K562 (cell line): Measurements from ENCODE around the gene PCCB. TPM values are rescaled to one million over a fixed set of nuclear protein-coding genes. Genes with fewer than 3 reads are reported as not detected.

ENCODE experiments used
- ATAC-seq: fragments of 200-7000 bp; cut with Tn5 transposase; 3 replicates; pipeline ENCODE4 v1.9.1; 2020; ENCODE audit warnings: moderate library complexity
- BruUV-seq: library from RNA; stranded (reverse); fragments of 400-500 nt; replicated peaks from 2 replicates; lab custom pipeline; 2021; lab: Mats Ljungman, UMichigan
- CTCF ChIA-PET: fragments of 300-600 bp; formaldehyde crosslinking; extraction: SDS; loops from one replicate; lab custom pipeline; 2021; ENCODE audit warnings: low intra/inter-chr PET ratio; lab: Yijun Ruan, JAX
- POLR2A ChIA-PET: fragments of 300-600, 350-650 bp; sonication (Branson Sonifier 250); formaldehyde crosslinking; extraction: SDS; loops from one replicate; lab custom pipeline; 2021; ENCODE audit warnings: antibody characterized with exemption, inconsistent platforms; lab: Yijun Ruan, JAX
- DNase-seq, 4 experiments: peaks; one replicate each; pipeline versions ENCODE4 v3.0.0 to v3.0.0-alpha.2; 2011 to 2018; ENCODE audit warnings: low spot score in 3 of 4, mixed read lengths in 3 of 4; ENCODE audit errors: extremely low read depth in 1 of 4
- FAIRE-seq: peaks from 2 replicates; lab custom pipeline; 2011; peaks lifted over from hg19 to GRCh38; lab: Jason Lieb, UNC
- H2AFZ ChIP-seq: 2 replicates; pipeline ENCODE4 v1.6.0; 2011; ENCODE audit warnings: low read depth, low read length, control low read depth, inconsistent platforms
- H3K27ac ChIP-seq: fragments of 200-600 bp; 3 replicates; pipeline ENCODE4 v1.8.0; 2011; ENCODE audit warnings: low read depth, mild to moderate bottlenecking, control low read depth, inconsistent platforms, low read length, moderate library complexity, mixed read lengths; ENCODE audit errors: extremely low read depth
- H3K27me3 ChIP-seq, 2 experiments: fragments of 300-600 bp in 1 of 2; 2 replicates in 1 of 2; 3 replicates in 1 of 2; pipeline versions ENCODE4 v1.6.0 to v1.8.0; 2011; ENCODE audit warnings: inconsistent platforms in 2 of 2, low read length in 2 of 2, mild to moderate bottlenecking in 1 of 2, mixed read lengths in 1 of 2, moderate library complexity in 1 of 2; ENCODE audit not compliant: control insufficient read depth in 2 of 2, insufficient read depth in 2 of 2
- H3K36me3 ChIP-seq: fragments of 300-600 bp; 3 replicates; pipeline ENCODE4 v1.8.0; 2011; ENCODE audit warnings: mild to moderate bottlenecking, low read length, inconsistent platforms; ENCODE audit not compliant: control insufficient read depth, insufficient read depth
- H3K4me1 ChIP-seq, 2 experiments: fragments of 200-600 bp in 1 of 2; replicated peaks in 1 of 2; 2 replicates in 1 of 2; 3 replicates in 1 of 2; pipeline versions ENCODE4 v1.5.1 to v1.8.0; 2011; ENCODE audit warnings: inconsistent platforms in 2 of 2, low read length in 2 of 2, mild to moderate bottlenecking in 1 of 2, mixed read lengths in 1 of 2, moderate library complexity in 1 of 2; ENCODE audit not compliant: control insufficient read depth in 2 of 2, insufficient read depth in 2 of 2
- H3K4me2 ChIP-seq: 2 replicates; pipeline ENCODE4 v1.6.1; 2011; ENCODE audit warnings: low read length, control low read depth, inconsistent platforms, mixed read lengths; ENCODE audit not compliant: insufficient read depth
- H3K4me3 ChIP-seq: fragments of 200-600 bp; sonication (generic), shearing (Covaris generic); 2 replicates; pipeline ENCODE4 v1.5.1; 2016; ENCODE audit warnings: control low read depth, inconsistent platforms
- H3K79me2 ChIP-seq: fragments of 200-600 bp; 3 replicates; pipeline ENCODE4 v1.8.0; 2011; ENCODE audit warnings: low read length, inconsistent platforms; ENCODE audit not compliant: control insufficient read depth, insufficient read depth
- H3K9ac ChIP-seq, 2 experiments: 2 replicates each; pipeline versions ENCODE4 v1.6.0 to v1.6.1; 2011; ENCODE audit warnings: low read depth in 2 of 2, low read length in 2 of 2, control low read depth in 1 of 2, inconsistent platforms in 1 of 2, mild to moderate bottlenecking in 1 of 2, mixed read lengths in 1 of 2; ENCODE audit not compliant: insufficient read depth in 1 of 2
- H3K9me1 ChIP-seq: one replicate; pipeline ENCODE4 v1.6.0; 2011; ENCODE audit warnings: inconsistent platforms, mild to moderate bottlenecking, low read length, moderate library complexity; ENCODE audit not compliant: control insufficient read depth, insufficient read depth
- H3K9me3 ChIP-seq: replicated peaks from 2 replicates; pipeline ENCODE4 v1.5.1; 2011; ENCODE audit warnings: low read depth, low read length, inconsistent platforms; ENCODE audit not compliant: control insufficient read depth, insufficient read depth
- H4K20me1 ChIP-seq: replicated peaks from 2 replicates; pipeline ENCODE4 v1.6.1; 2011; ENCODE audit warnings: low read length, inconsistent platforms, mixed read lengths; ENCODE audit not compliant: control insufficient read depth, insufficient read depth
- ARID3B ChIP-seq: fragments of 250-450 bp; sonication (Bioruptor Pico); IDR thresholded peaks from 2 replicates; pipeline ENCODE4 v1.4.0; 2020; ENCODE audit warnings: borderline replicate concordance
- BCOR ChIP-seq: fragments of 450-650 bp; IDR thresholded peaks from 2 replicates; pipeline ENCODE4 v1.6.1; 2016
- FOXK1 ChIP-seq: sonication (generic); formaldehyde crosslinking; IDR thresholded peaks from 2 replicates; pipeline ENCODE4 v1.8.0; 2022; ENCODE audit warnings: missing genetic modification reagents, mild to moderate bottlenecking, borderline replicate concordance
- JUNB ChIP-seq: fragments of 450-650 bp; formaldehyde crosslinking; conservative IDR thresholded peaks from 2 replicates; pipeline ENCODE4 v1.4.0; 2020; ENCODE audit warnings: mild to moderate bottlenecking
- MTF1 ChIP-seq: fragments of 250-450 bp; sonication (Bioruptor Pico); IDR thresholded peaks from 2 replicates; pipeline ENCODE4 v1.9.0; 2021; ENCODE audit warnings: moderate library complexity, mild to moderate bottlenecking, inconsistent platforms, borderline replicate concordance
- NFE2L1 ChIP-seq: fragments of 450-650 bp; IDR thresholded peaks from 2 replicates; pipeline ENCODE4 v1.6.1; 2016; ENCODE audit warnings: missing genetic modification characterization, low read depth, mild to moderate bottlenecking, missing compliant biosample characterization, moderate library complexity, borderline replicate concordance
- NKRF ChIP-seq: fragments of 450-650 bp; IDR thresholded peaks from 2 replicates; pipeline ENCODE4 v1.6.1; 2016; ENCODE audit warnings: borderline replicate concordance
- RBM17 ChIP-seq: fragments of 200-400 bp; formaldehyde crosslinking; IDR thresholded peaks from 2 replicates; pipeline ENCODE4 v1.6.1; 2017; ENCODE audit warnings: low read depth, mild to moderate bottlenecking, low read length, borderline replicate concordance
- WGBS: fragments of 100-300 bp; shearing (Covaris generic); methylation state at CpG from one replicate; pipeline ENCODE4 v1.1.6; 2016; ENCODE audit warnings: low coverage, mixed read lengths; ENCODE audit not compliant: insufficient coverage; ENCODE audit errors: missing lambda C conversion rate; 5-methylcytosine and 5-hydroxymethylcytosine counted together
- in situ Hi-C: fragments of 300-500 bp; cut with MboI; formaldehyde crosslinking; loops from 4 replicates; pipeline ENCODE4 v1.15.0; 2018; ENCODE audit warnings: inconsistent platforms, mixed read lengths
- intact Hi-C: fragments of 100-400 bp; cut with micrococcal nuclease; formaldehyde crosslinking; loops from 2 replicates; pipeline ENCODE4 v1.14.2; 2022
- polyA plus RNA-seq, 8 experiments: library from polyadenylated mRNA; depleted of rRNA in 4 of 8; stranded (reverse) in 5 of 8; unstranded in 3 of 8; fragments of >200 nt; fragmentation: Nextera tagmentation in 2 of 8; fragmentation: Illumina TruSeq in 1 of 8; extraction: Ambion mirVana in 2 of 8; extraction: Trizol in 1 of 8; gene quantifications; 2 replicates each; pipeline versions ENCODE4 v1.2.1 to v1.2.3, GENCODE V29; 2011 to 2014; ENCODE audit warnings: inconsistent platforms in 1 of 8, missing spikeins in 1 of 8
- total RNA-seq, 7 experiments: library from RNA; depleted of rRNA in 6 of 7; stranded (reverse); fragments of >200 nt in 6 of 7; fragmentation: Illumina TruSeq in 2 of 7; extraction: Trizol in 2 of 7; gene quantifications; 2 replicates each; pipeline versions ENCODE4 v1.2.1 to v1.2.3, GENCODE V29; 2011 to 2021; ENCODE audit warnings: low replicate concordance in 1 of 7

Gene PCCB
- total and polyA plus RNA-seq, 9 of the 15 experiments (the other 6 are each of a cell fraction or from before 2014, with no cell fraction given) = 69.5 to 173 (median 92.8) TPM

DNA sequence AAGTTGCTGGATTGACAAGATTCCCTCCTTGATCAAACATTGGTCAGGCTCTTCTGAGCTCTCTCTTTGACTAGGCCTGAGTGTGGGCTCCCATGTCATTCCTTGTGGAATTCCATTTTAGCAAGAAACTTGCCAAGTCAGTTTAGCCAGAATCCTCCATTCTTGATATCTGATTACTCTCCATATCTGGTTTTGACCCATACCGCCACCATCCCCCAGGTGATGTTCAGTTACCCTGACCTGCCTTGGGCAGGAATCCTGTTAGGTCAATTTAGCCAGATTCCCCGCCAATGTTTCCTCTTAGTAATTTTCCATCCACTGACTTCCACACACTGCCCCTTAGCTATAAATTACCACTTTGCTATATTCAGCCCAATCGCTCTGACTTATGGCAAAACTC, 1.0 kb upstream of the PCCB start:
- intact Hi-C loops (no loop called here), in situ Hi-C loops (loop anchor here (5.0 kb wide), 1 partner anchor 172 kb away; no protein-coding TSS in a partner anchor)
- Histone ChIP-seq H3K9me1 (no peaks in the 10 kb centered on the region), H3K27me3 (no peaks in the 10 kb centered on the region), H3K4me2 (no peak overlapping the region), H3K4me1 (peaks cover 14 to 20% of the 10 kb centered on the region in 2 experiments; a peak in 4 of 5 replicates), H3K9ac (no peak overlapping the region), H3K4me3 (no peak overlapping the region), H3K9me3 (no peaks in the 10 kb centered on the region), H4K20me1 (no peaks in the 10 kb centered on the region), H3K36me3 (no peaks in the 10 kb centered on the region), H2AFZ (peak overlapping the region; percentile 99; the same call in 1 of the 2 replicates), H3K79me2 (peaks cover 36% of the 10 kb centered on the region), H3K27ac (no peak overlapping the region)
- no TSS peak for BruUV-seq
- WGBS = 58% methylated on average over 2 of the region's 3 CpGs
- no peak for ATAC-seq
- no peak for FAIRE-seq
- TF ChIP-seq NFE2L1 (tag) (no peak), ARID3B (no peak), FOXK1 (CRISPR knock-in tag) (no peak), BCOR (no peak), RBM17 (no peak), MTF1 (no peak), NKRF (no peak), JUNB (CRISPR knock-in tag) (no peak)
- CTCF ChIA-PET = no interaction called here
- DNase-seq = no peak
- POLR2A ChIA-PET = interaction anchor here (1.0 to 1.2 kb wide), 2 partner anchors 9 to 52 kb away, joined by 4 to 7 read pairs; no protein-coding TSS in a partner anchor
